GM18511 (cell line): ENCODE results near the gene EFNA3.

Source experiments
- ATAC-seq: cut with Tn5 transposase; IDR thresholded peaks from one replicate; pipeline ENCODE4 v1.9.1; 2021; ENCODE audit warnings: mild to moderate bottlenecking, moderate library complexity; ENCODE audit not compliant: unreplicated experiment

EFNA3 gene

GRCh38 chr1:155078469-155079209 is at the start of gene EFNA3:
Gene EFNA3 (plus strand): TSS chr1:155078837. CDS start chr1:155078942, 105 bp downstream.
- no peak for ATAC-seq

- ATAC-seq: no peak
These were observed 49.0 kb upstream of the EFNA3 start for GRCh38 chr1:155029513-155030242.

- ATAC-seq: no peak
These were observed 48.3 kb upstream of the EFNA3 start for GRCh38 chr1:155030243-155030795.

GRCh38 chr1:155030899-155031298 is 47.7 kb upstream of the EFNA3 start:
- ATAC-seq: no peak

- ATAC-seq: no peak
These were observed 45.8 kb upstream of the EFNA3 start for GRCh38 chr1:155032886-155033285.

GRCh38 chr1:155033524-155033923 is 45.1 kb upstream of the EFNA3 start, which contains the start of the genes DCST1 and DCST2:
Gene DCST1 (plus strand): TSS chr1:155033824. CDS start chr1:155034037, 213 bp downstream.
Gene DCST2 (minus strand): TSS chr1:155033781. CDS start chr1:155033701, 80 bp downstream.
- ATAC-seq: no peak

GRCh38 chr1:155034318-155035208 is 44.1 kb upstream of the EFNA3 start:
- ATAC-seq: no peak

- ATAC-seq: no peak
These were observed 42.7 kb upstream of the EFNA3 start for GRCh38 chr1:155035936-155036335.

- no peak for ATAC-seq
These were observed 41.6 kb upstream of the EFNA3 start for GRCh38 chr1:155037043-155037442.

- ATAC-seq: no peak
These were observed 40.7 kb upstream of the EFNA3 start for GRCh38 chr1:155037851-155038441.

- no peak for ATAC-seq
These were observed 39.9 kb upstream of the EFNA3 start for GRCh38 chr1:155038602-155039307.

- ATAC-seq: no peak
These were observed 39.3 kb upstream of the EFNA3 start for GRCh38 chr1:155039308-155039669.

GRCh38 chr1:155040358-155041093 is 38.1 kb upstream of the EFNA3 start:
- ATAC-seq: no peak

GRCh38 chr1:155042789-155043188 is 35.8 kb upstream of the EFNA3 start:
- no peak for ATAC-seq

- no peak for ATAC-seq
These were observed 35.3 kb upstream of the EFNA3 start for GRCh38 chr1:155043301-155043702.

- no peak for ATAC-seq
These were observed 34.8 kb upstream of the EFNA3 start for GRCh38 chr1:155043793-155044192.

GRCh38 chr1:155044365-155044764 is 34.3 kb upstream of the EFNA3 start:
- ATAC-seq: no peak

GRCh38 chr1:155044812-155045657 is 33.6 kb upstream of the EFNA3 start:
- no peak for ATAC-seq
